GM19328 (cell line): ENCODE data around the gene CIT.
"Not testable (repeated sequence)": the region's sequence is repeated elsewhere in the genome, so short reads cannot be mapped to it uniquely, and the experiment has no call there.

Source experiments
- ATAC-seq: cut with Tn5 transposase; IDR thresholded peaks from one replicate; pipeline ENCODE4 v1.9.1; 2021; ENCODE audit warnings: mild to moderate bottlenecking, moderate library complexity; ENCODE audit not compliant: unreplicated experiment

Gene CIT

GRCh38 chr12:119661882-119662281 is 215.2 kb downstream of the CIT start:
- no peak for ATAC-seq

GRCh38 chr12:119660076-119660475 is 217.0 kb downstream of the CIT start:
- no peak for ATAC-seq

GRCh38 chr12:119659289-119659897 is 217.7 kb downstream of the CIT start:
- ATAC-seq = no peak

GRCh38 chr12:119658166-119658565 is 219.0 kb downstream of the CIT start:
- not testable (repeated sequence) for ATAC-seq

GRCh38 chr12:119657001-119657400 is 220.1 kb downstream of the CIT start:
- ATAC-seq = not testable (repeated sequence)

GRCh38 chr12:119652665-119653064 is 224.5 kb downstream of the CIT start:
- no peak for ATAC-seq

- no peak for ATAC-seq
These were observed 227.8 kb downstream of the CIT start for GRCh38 chr12:119649202-119649808.

- ATAC-seq = no peak
These were observed 231.5 kb downstream of the CIT start for GRCh38 chr12:119645535-119646059.

GRCh38 chr12:119644930-119645329 is 232.2 kb downstream of the CIT start:
- ATAC-seq = no peak

GRCh38 chr12:119642986-119643385 is 234.1 kb downstream of the CIT start:
- ATAC-seq = no peak
